HG03095 (cell line): ENCODE data around the gene MLIP.
"Not testable (repeated sequence)": the region's sequence is repeated elsewhere in the genome, so short reads cannot be mapped to it uniquely, and the experiment has no call there.

Experiments
- ATAC-seq: cut with Tn5 transposase; IDR thresholded peaks from one replicate; pipeline ENCODE4 v1.9.1; 2021; ENCODE audit warnings: moderate library complexity; ENCODE audit not compliant: unreplicated experiment

MLIP gene

DNA sequence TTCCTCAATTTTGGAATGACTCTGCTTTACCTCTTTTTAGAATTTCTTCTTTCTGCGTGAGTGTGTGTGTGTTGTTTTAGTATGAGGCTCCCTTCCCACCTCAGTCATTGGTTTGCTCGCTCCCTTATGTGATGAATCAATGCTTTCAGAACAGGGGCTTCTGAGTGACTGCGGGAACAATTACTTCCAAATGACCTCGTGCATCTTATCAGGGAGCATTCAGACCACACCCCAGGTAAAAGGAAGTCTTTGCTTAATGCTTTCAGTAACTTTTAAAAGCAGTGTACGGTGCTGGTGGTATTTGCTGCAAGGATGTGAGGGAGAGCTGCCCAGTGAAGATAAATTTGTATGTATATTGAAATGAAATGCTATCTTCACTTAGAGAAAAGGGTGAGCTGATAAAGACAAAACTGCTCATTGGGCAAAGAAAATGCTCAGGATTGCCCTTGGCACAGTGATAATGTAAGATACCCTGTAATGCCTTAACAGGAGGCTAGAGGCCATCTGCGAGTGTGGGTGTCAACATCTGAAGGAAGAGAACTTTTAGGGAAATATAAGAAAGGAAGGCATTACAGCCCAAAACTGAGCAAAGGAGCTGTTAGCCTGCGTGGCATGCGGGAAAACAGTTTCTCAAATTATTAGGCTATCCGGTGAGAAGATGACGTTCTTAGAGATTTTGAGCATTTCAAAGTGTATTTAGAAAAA lies at the start of gene MLIP:
TSS of gene MLIP (plus strand) at position 103 of the 705 bp plus-strand sequence. CDS start at position 140, 37 bp downstream.
- ATAC-seq: no peak

DNA sequence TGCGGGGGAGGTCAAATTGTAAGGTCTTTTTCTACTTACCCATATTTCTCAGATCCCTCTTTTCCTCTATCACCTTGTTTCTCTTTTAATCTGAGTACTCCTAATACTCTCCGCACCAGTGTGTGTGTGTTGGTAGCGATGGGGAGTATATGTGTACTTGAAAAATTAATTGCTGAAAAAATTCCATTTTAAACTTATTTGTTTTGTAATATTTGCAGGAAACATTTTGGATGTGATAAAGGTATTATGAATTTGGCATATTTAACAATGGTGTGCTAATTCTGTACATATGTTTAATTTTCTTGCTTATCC lies 48.1 kb upstream of the MLIP start:
- ATAC-seq: no peak

DNA sequence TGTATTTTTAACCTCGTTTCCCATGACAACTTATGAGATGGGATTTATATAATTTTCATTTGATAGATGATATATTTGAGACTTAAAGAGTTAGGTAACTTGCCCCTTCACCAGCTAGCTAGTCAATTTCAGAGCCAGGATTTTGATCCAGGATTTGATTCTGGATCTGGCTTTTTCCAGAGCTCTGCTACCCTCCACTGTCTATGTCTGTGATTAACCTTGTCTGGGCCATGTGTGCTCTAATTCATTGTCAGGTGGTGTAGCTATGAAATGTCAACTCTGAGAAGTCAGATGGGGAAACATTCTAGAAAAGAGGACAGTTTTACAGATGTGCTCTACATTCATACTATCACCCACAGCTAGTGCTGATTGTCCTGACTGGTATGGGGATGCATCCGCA lies 42.5 kb upstream of the MLIP start:
- no peak for ATAC-seq

DNA sequence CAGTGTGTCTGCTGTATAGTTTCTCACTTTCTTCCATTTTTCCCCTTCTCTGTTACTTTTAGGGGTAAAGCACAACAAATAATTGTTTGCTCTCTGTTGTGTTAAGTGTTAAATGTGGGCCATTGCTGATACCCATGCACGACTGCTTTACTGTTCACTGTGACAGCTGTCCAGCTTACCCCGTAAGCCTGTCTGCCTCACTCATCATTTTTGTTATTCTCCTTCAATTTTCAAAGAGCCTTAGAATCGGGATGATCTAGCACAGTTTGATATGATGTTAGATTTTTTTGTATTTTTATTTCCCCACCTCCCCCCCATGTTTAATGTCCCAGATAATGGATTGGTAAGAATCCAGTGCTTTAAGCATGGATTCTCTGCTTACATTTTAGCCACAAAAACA lies 41.2 kb upstream of the MLIP start:
- no peak for ATAC-seq

DNA sequence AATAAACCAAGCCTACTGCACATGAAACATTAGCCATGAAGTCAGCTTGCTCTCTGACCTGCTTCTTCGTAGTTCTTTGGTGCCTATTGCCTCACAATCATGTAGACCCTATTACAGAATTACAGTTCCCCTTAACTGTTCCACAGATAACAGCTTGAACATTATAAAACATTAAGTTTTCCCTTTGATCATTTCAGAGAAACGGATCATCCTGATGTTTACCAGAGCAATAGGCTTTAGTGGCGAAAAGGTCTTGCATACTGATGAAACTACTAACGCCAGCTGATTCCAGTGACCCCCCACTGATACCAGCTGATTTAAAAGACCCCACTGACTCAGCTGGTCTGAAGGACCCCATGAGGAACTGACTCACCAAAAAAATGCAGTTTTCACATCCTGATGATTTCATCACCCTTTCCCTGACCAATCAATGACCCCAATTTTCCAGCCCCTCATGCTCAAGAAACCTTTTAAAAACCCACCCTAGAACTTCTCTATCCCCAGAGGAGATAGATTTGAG lies 39.4 kb upstream of the MLIP start:
- no peak for ATAC-seq

DNA sequence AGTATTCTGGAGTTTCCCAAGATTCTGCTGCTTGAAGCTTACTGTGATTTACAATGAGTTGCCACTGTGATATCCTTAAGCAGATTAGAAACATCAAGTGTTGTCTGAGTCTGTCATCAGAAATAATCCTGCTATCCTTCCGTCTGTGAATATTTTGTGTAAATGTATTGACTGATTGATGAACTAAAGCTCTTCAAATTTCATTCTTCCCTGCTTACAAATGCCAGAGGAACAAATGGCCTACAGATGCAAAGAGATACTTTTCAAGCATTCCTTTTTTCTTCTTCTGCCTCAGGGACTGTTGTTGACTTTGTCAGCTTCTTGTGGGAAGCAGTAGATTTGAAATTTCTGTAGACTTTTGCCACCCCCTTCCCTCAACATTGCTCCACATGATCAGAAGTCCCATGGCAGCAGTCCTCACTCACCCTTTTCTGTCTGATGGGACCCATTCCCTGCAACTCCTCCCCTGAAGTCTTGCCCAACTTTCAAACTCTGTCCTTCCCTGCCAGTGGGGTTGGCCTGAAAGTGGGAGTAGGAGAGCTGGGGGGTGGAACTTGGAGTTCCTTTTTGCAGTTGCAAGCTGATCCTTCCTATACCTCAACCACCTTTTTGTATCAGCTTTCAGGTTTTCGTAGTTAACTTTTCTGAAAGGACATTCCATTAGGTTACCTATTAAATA lies 38.5 kb upstream of the MLIP start:
- ATAC-seq: no peak

GRCh38 chr6:54073487-54073886 lies 37.8 kb upstream of the MLIP start:
- no peak for ATAC-seq

- ATAC-seq: no peak
These were observed 37.1 kb upstream of the MLIP start for GRCh38 chr6:54074109-54074508.

DNA sequence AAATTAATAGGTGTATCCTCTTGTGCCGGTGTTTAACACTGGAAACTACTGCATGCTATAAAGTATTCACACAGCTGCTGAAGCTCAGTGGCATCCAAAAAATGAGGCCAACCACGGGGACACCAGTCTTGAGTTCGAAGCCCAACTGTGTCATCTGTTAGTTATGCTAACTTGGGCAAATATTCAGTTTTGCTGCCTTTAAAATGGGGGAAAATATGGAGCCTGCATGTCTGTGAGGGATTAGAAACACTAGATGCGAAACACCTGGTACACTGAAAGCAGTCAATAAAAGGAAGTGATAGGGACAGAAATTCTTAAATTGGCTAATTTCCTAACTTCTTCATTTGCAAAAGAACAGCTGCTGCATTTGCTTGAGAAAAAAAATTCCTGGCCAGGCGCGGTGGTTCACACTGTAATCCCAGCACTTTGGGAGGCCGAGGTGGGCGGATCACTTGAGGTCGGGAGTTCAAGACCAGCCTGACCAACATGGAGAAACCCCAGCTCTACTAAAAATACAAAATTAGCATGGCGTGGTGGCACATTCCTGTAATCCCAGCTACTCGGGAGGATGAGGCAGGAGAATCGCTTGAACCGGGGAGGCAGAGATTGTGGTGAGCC lies 36.6 kb upstream of the MLIP start:
- no peak for ATAC-seq

GRCh38 chr6:54076159-54076789 lies 35.0 kb upstream of the MLIP start:
- ATAC-seq: no peak

DNA sequence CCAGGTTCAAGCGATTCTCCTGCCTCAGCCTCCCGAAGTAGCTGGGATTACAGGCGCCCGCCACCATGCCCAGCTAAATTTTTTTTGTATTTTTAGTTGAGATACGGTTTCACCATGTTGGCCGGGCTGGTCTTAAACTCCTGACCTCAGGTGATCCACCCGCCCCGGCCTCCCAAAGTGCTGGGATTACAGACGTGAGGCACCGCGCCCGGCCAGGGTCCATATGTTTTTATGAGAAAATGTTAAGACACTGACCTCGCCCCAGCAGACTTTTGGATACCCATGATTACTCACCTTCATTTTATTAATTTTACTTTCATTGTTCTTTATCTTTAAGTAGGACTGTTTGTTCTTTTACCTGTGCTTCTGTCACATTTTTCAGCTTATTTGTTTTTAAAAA lies 29.7 kb upstream of the MLIP start:
- not testable (repeated sequence) for ATAC-seq

DNA sequence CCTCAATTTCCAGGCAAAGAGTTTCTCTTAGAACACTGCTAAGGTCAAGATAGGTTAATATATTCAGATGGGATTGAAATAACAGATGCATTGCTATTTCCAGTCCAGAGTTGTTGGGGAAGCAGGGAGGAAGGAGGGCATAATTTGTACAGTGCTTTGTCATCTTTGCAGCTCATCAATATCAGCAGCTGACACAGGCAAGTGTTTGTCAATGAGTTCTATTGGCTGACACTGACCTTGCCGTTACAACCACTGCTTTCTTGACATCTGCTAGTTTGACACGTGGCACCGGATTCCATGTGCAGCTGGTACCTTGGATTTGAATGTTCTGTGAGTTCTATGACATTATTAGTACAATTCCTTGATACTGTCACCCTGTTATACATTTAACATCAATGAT lies 28.0 kb upstream of the MLIP start:
- ATAC-seq: no peak

GRCh38 chr6:54084231-54084630 lies 27.0 kb upstream of the MLIP start:
- ATAC-seq: no peak

GRCh38 chr6:54085047-54085446 lies 26.2 kb upstream of the MLIP start:
- no peak for ATAC-seq

DNA sequence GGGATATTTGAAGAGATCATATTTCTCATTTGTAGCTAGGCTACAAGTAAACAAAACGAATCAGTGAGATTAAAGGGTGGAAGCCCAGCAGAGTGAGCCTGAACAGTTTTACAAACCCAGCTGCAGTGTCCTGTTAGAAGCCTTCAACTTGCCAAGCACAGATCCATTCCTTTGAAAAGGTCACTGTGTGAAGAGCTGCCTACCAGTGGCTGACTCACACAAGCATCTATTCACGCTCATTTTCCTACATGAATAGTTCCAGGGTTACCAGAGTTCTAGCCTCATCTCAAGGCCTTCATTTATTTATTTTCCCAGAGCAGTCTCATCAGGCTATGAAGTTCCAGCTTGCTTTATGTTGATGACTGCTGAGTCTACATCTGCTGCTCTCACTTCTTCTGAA lies 25.7 kb upstream of the MLIP start:
- no peak for ATAC-seq

GRCh38 chr6:54086439-54086838 lies 24.8 kb upstream of the MLIP start:
- ATAC-seq: no peak

- no peak for ATAC-seq
These were observed 23.5 kb upstream of the MLIP start for GRCh38 chr6:54087721-54088120.

GRCh38 chr6:54093326-54093948 lies 17.8 kb upstream of the MLIP start:
- no peak for ATAC-seq

GRCh38 chr6:54094293-54094692 lies 16.9 kb upstream of the MLIP start:
- ATAC-seq: no peak

DNA sequence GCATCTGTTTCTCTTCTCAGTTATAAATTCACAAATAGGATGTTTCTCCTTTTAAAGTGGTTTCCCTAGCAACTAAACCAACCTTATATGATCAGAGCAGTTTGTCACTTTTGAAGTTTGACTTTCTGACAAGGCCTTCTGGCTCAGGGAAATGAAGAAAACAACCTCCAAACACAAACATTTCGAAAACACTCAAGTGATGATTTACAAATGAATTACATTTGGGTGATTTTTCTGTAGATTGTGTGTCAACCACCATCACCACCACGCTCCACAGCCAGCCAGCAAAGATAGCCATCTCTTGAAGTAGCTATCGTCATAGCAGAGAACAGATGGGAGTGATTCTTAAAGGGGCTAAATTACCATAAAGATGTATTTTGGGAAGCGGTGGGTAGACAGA lies 16.5 kb upstream of the MLIP start:
- ATAC-seq: no peak

DNA sequence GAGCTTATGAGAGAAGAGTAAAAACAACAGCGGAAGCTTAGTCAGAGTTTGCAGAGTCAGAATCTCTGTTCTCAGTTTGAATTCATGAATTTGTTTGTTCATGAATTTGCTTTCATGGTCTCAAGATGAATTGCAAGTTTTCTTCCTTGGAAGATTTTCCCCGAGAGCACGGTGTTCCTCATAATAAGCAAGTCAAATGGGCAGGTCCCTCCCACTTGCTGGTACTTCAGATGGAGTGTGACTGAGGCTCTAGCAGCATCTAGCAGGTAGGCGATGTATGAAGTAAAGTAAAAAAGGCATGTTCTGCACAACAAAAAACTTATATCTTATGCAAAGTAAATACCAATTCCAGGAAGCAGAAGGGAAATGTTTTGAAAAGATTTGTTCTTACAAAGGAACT lies 15.5 kb upstream of the MLIP start:
- no peak for ATAC-seq
